Immature natural killer cell (primary cell): ENCODE data around the gene MIEF2. TPM values are rescaled to one million over a fixed set of nuclear protein-coding genes. Genes with fewer than 3 reads are reported as not detected.

ENCODE experiments used
- DNase-seq, 3 donors: peaks; one replicate each; pipeline ENCODE4 v3.0.0; 2022; ENCODE audit warnings: mixed read lengths in 1 of 3
- H3K27ac Mint-ChIP-seq, 6 donors: one replicate each; pipeline ENCODE4 v1.8.0; 2020; ENCODE audit warnings: mixed read lengths in 6 of 6, mild to moderate bottlenecking in 5 of 6, inconsistent platforms in 4 of 6, moderate library complexity in 3 of 6
- H3K27me3 Mint-ChIP-seq, 3 donors: one replicate each; pipeline ENCODE4 v1.8.0; 2020 to 2021; ENCODE audit warnings: low read depth in 3 of 3, mild to moderate bottlenecking in 3 of 3, mixed read lengths in 3 of 3, moderate library complexity in 3 of 3, inconsistent platforms in 1 of 3
- H3K36me3 Mint-ChIP-seq, 3 donors: one replicate each; pipeline ENCODE4 v1.8.0; 2020; ENCODE audit warnings: mixed read lengths in 3 of 3, inconsistent platforms in 2 of 3, mild to moderate bottlenecking in 2 of 3
- H3K4me1 Mint-ChIP-seq, 2 donors: one replicate each; pipeline ENCODE4 v1.8.0; 2020; ENCODE audit warnings: inconsistent platforms in 2 of 2, mild to moderate bottlenecking in 2 of 2, mixed read lengths in 2 of 2, moderate library complexity in 1 of 2
- H3K4me3 Mint-ChIP-seq, 5 donors: one replicate each; pipeline ENCODE4 v1.8.0; 2020; ENCODE audit warnings: mild to moderate bottlenecking in 5 of 5, mixed read lengths in 5 of 5, inconsistent platforms in 3 of 5, moderate library complexity in 3 of 5
- H3K9me3 Mint-ChIP-seq, 6 donors: one replicate each; pipeline ENCODE4 v1.8.0; 2020; ENCODE audit warnings: mild to moderate bottlenecking in 6 of 6, mixed read lengths in 6 of 6, inconsistent platforms in 4 of 6, moderate library complexity in 3 of 6
- polyA plus RNA-seq, 3 donors: library from polyadenylated mRNA; unstranded; fragments of 300-500 nt; fragmentation: Illumina TruSeq; gene quantifications; one replicate each; pipeline ENCODE4 v1.2.3, GENCODE V29; 2021

Gene MIEF2
- polyA plus RNA-seq, 3 donors from 2014 or later: 14.9 to 20.1 (median 17.4) TPM

DNA sequence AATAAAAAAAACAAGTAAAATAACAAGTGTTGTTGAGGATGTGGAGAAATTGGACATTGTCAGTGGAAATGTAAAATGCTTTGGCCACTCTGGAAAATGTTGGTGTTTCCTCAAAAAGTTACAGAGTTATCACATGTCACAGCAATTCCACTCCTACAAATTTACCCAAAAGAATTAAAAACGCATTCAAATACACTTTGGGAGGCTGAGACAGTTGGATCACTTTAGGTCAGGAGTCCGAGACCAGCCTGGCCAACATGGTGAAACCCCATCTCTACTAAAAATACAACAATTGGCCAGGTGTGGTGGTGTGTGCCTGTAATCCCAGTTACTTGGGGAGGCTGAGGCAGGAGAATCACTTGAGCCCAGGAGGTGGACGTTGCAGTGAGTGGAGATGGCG, 48.7 kb downstream of the MIEF2 start:
- Mint-ChIP-seq H3K27me3 (peaks cover 0 to 2% (median 0%) of the 10 kb centered on the region in 3 donors), H3K9me3 (no peaks in the 10 kb centered on the region), H3K36me3 (peaks cover 4 to 15% (median 10%) of the 10 kb centered on the region in 3 donors), H3K27ac (no peak overlapping the region), H3K4me1 (peaks cover 28 to 36% of the 10 kb centered on the region in 2 donors), H3K4me3 (no peak overlapping the region)
- no peak for DNase-seq

GRCh38 chr17:18314059-18314730, 53.7 kb downstream of the MIEF2 start:
- Mint-ChIP-seq H3K4me3 (peak overlapping the region; percentile 86 to 99 (median 91)), H3K9me3 (no peaks in the 10 kb centered on the region)

DNA sequence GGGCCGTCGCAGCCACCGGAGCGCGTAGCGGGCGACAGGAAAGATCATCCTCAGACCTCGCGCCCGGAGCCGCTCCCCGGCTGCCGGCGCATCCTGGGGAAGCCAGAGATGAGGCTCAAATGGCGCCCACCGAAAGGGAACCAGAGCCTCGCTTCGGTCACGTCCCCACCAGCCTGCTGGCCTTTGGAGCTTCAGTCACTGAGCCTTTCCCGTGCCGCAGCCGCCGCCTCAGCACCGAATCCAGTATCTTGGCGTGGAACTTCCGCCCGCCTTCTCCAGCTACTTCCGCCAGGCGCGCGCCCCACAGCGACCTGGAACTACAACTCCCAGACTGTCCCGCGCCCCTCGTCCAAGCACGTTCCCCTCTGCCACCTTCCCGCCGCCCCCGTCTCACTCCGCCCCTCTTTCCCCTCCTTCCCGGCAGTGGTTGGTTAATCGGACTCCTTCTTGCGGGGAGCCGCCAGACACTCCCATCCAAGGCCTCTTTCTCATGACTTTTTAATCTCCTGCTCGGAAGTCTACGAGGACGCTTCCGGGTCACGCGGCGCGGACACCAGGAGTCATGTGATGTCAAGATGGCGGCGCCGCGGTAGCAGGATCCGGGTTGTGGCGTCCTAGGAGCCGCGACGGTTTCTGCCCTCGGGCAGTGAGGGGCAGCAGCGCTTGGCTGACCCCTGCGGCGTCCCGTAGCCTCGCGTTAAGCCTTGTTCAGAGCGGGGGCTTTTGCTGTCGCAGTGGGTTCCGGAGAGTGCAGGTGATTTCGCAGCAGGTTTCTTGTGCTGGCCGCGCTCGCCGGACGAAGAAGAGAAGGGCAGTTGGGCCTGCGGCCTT, 54.5 kb downstream of the MIEF2 start, which contains the start of the genes SMCR8 and TOP3A:
Gene SMCR8 (plus strand): TSS at position 563 of the 831 bp plus-strand sequence. CDS start 497 bp downstream, outside the sequence.
Gene TOP3A (minus strand): TSS at position 264 of the 831 bp plus-strand sequence. CDS start 216 bp downstream, at position 48.
- DNase-seq: peak; percentile 96
- Mint-ChIP-seq H3K27ac (peak within 1 kb of the TSS; percentile 91 to 100 (median 96)), H3K36me3 (peaks cover 0 to 18% (median 6%) of the 10 kb centered on the region in 3 donors), H3K4me1 (peaks cover 81 to 87% of the 10 kb centered on the region in 2 donors), H3K27me3 (peaks cover 0 to 9% (median 6%) of the 10 kb centered on the region in 3 donors), H3K4me3 (peak within 1 kb of the TSS; percentile 86 to 99 (median 91)), H3K9me3 (no peaks in the 10 kb centered on the region)

More at GRCh38 chr17:18314059-18314730, 53.7 kb downstream of the MIEF2 start:
- Mint-ChIP-seq H3K27me3 (peaks cover 0 to 9% (median 6%) of the 10 kb centered on the region in 3 donors), H3K27ac (peak overlapping the region; percentile 91 to 100 (median 96)), H3K4me1 (peaks cover 73 to 80% of the 10 kb centered on the region in 2 donors), H3K36me3 (peaks cover 0 to 14% (median 6%) of the 10 kb centered on the region in 3 donors)
- DNase-seq: peak in 1 of 3 donors; percentile 13

GRCh38 chr17:18315562-18315922, 55.1 kb downstream of the MIEF2 start:
- Mint-ChIP-seq H3K4me3 (peak overlapping the region; percentile 86 to 99 (median 91)), H3K27ac (peak overlapping the region; percentile 91 to 100 (median 96)), H3K9me3 (no peaks in the 10 kb centered on the region), H3K36me3 (peaks cover 0 to 14% (median 6%) of the 10 kb centered on the region in 3 donors), H3K27me3 (peaks cover 0 to 9% (median 6%) of the 10 kb centered on the region in 3 donors), H3K4me1 (peaks cover 83 to 88% of the 10 kb centered on the region in 2 donors)
- DNase-seq: no peak

GRCh38 chr17:18315961-18316360, 55.5 kb downstream of the MIEF2 start:
- peaks cover 0 to 9% (median 7%) of the 10 kb centered on the region in 3 donors for H3K27me3 Mint-ChIP-seq
- H3K9me3 Mint-ChIP-seq: no peaks in the 10 kb centered on the region
- peaks cover 85 to 88% of the 10 kb centered on the region in 2 donors for H3K4me1 Mint-ChIP-seq
- H3K27ac Mint-ChIP-seq: peak overlapping the region; percentile 91 to 100 (median 96)
- H3K36me3 Mint-ChIP-seq: peaks cover 0 to 16% (median 6%) of the 10 kb centered on the region in 3 donors
- peak overlapping the region; percentile 86 to 99 (median 91) for H3K4me3 Mint-ChIP-seq
- DNase-seq: no peak

Other genes with a start within 250 kb of the MIEF2 start
- 10 to 100 TPM; 14.6 to 24.9 (median 21.3) TPM for gene ATPAF2, start 221.5 kb upstream of the MIEF2 start, polyA plus RNA-seq
- 1 to 10 TPM; 4.3 to 7.4 (median 5.0) TPM for gene GID4, start 221.3 kb upstream of the MIEF2 start, polyA plus RNA-seq
- gene DRG2, start 172.7 kb upstream of the MIEF2 start, polyA plus RNA-seq: 10 to 100 TPM; 54.2 to 66.9 (median 59.3) TPM
- under 1 TPM in 2 of 3 donors, not detected in 1; 0.13 to 0.29 TPM for gene MYO15A, start 151.9 kb upstream of the MIEF2 start, polyA plus RNA-seq
- 100 to 1,000 TPM in 2 of 3 donors, 10 to 100 TPM in 1; 86.4 to 130 (median 102) TPM for gene ALKBH5, start 76.8 kb upstream of the MIEF2 start, polyA plus RNA-seq
- gene LLGL1, start 35.0 kb upstream of the MIEF2 start, polyA plus RNA-seq: 1 to 10 TPM in 2 of 3 donors, not detected in 1; 2.0 to 3.1 TPM
- gene FLII, start 1.9 kb upstream of the MIEF2 start, polyA plus RNA-seq: 100 to 1,000 TPM in 1 of 3 donors, 10 to 100 TPM in 2; 77.7 to 164 (median 83.7) TPM
- gene TOP3A, start 54.3 kb downstream of the MIEF2 start, polyA plus RNA-seq: 10 to 100 TPM in 2 of 3 donors, 1 to 10 TPM in 1; 4.8 to 32.7 (median 15.2) TPM
- 1 to 10 TPM in 2 of 3 donors, under 1 TPM in 1; 0.02 to 3.6 (median 1.5) TPM for gene SMCR8, start 54.6 kb downstream of the MIEF2 start, polyA plus RNA-seq
- gene SHMT1, start 102.9 kb downstream of the MIEF2 start, polyA plus RNA-seq: 10 to 100 TPM; 16.0 to 38.8 (median 29.1) TPM
- not detected for gene EVPLL, start 117.1 kb downstream of the MIEF2 start, polyA plus RNA-seq
- 10 to 100 TPM; 15.0 to 23.7 (median 17.0) TPM for gene LGALS9C, start 216.1 kb downstream of the MIEF2 start, polyA plus RNA-seq